Measurements from ENCODE around the gene PLEKHM2. TPM values are rescaled to one million over a fixed set of nuclear protein-coding genes. Genes with fewer than 3 reads are reported as not detected.

PLEKHM2 gene
- total RNA-seq (10 to 100 TPM; 26.5 to 81.8 (median 55.1) TPM), polyA plus RNA-seq (10 to 100 TPM; 22.1 to 45.0 TPM)
- long read RNA-seq, donor 1, partial matches to known transcripts = 82 of 96 reads
- long read RNA-seq, donor 1, other reads (novel, unspliced or antisense) = 13 of 96 reads
- long read RNA-seq, donor 2, full-length matches to known transcripts = 2 of 7 reads
- long read RNA-seq, donor 2, partial matches to known transcripts = 5 of 7 reads
- long read RNA-seq, donor 2, other reads (novel, unspliced or antisense) = 0 of 7 reads
- long read RNA-seq, donor 3, full-length matches to known transcripts = 52 of 169 reads
- long read RNA-seq, donor 3, partial matches to known transcripts = 99 of 169 reads
- long read RNA-seq, donor 3, other reads (novel, unspliced or antisense) = 18 of 169 reads

DNA sequence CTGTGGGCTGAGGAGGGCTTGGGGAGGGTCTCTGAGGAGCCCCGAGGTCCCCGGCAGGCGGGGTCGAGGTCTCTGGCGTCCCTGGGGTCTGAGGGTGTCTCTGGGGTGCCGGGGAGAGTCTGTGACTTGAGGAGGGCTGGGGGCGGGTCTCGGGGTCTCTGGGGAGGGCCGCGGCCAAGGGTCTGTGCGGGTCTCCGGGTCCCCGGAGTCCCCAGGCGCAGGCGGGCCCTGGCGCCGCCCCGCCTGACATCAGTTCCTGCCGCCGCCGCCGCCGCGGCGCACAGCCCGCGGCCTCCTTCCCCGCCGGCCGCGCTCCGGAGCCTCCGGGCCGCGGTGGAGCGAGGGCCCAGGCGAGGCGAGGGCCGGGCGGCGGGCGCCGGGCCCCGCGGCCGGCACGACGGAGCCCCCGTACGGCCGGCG, at the start of gene PLEKHM2:
TSS of gene PLEKHM2 (plus strand) at position 279 of the 420 bp plus-strand sequence. CDS start 239 bp downstream, outside the sequence.
- Histone ChIP-seq H3K27me3 (no peaks in the 10 kb centered on the region), H3K36me3 (no peaks in the 10 kb centered on the region), H3K4me3 (peak within 1 kb of the TSS; percentile 96), H3K27ac (peak within 1 kb of the TSS; percentile 92 to 98), H3K4me1 (ENCODE audit: insufficient read depth) (peaks cover 8% of the 10 kb centered on the region), H3K9me3 (no peaks in the 10 kb centered on the region)
- TF ChIP-seq EP300 (IDR thresholded peaks at IDR 0.05) = no peak
- TF ChIP-seq POLR2A (IDR thresholded peaks at IDR 0.05) = no peak
- no peak for TF ChIP-seq CTCF (IDR thresholded peaks at IDR 0.05)
- DNase-seq = peak in 4 of 5 donors; percentile 45 to 69 (median 59)
- intact Hi-C loops (cut with DNase I) = loop anchor here in 1 of 4 donors (5.0 kb wide), 2 partner anchors 67 to 157 kb away; partner anchors contain the start of genes DDI2 and DNAJC16
- 0 to 2% (median 1%) methylated on average over 30 to 52 of the region's 52 CpGs for WGBS, 3 donors

- Histone ChIP-seq H3K27me3 (no peaks in the 10 kb centered on the region), H3K4me1 (ENCODE audit: insufficient read depth) (no peaks in the 10 kb centered on the region), H3K36me3 (no peaks in the 10 kb centered on the region), H3K27ac (no peak overlapping the region), H3K4me3 (no peak overlapping the region), H3K9me3 (no peaks in the 10 kb centered on the region)
- no peak for TF ChIP-seq POLR2A (IDR thresholded peaks at IDR 0.05)
- no peak for TF ChIP-seq CTCF (IDR thresholded peaks at IDR 0.05)
- TF ChIP-seq EP300 (IDR thresholded peaks at IDR 0.05) = no peak
- 93 to 94% (median 94%) methylated on average over 4 of the region's 4 CpGs for WGBS, 3 donors
- intact Hi-C loops (cut with DNase I) = no loop called here
- no peak for DNase-seq
Observed at GRCh38 chr1:15636436-15636835, 47.7 kb upstream of the PLEKHM2 start.

GRCh38 chr1:15637826-15638225, 46.3 kb upstream of the PLEKHM2 start:
- TF ChIP-seq POLR2A (IDR thresholded peaks at IDR 0.05) = no peak
- no peak for TF ChIP-seq CTCF (IDR thresholded peaks at IDR 0.05)
- TF ChIP-seq EP300 (IDR thresholded peaks at IDR 0.05) = no peak
- 34 to 41% (median 41%) methylated on average over 4 of the region's 4 CpGs for WGBS, 3 donors
- Histone ChIP-seq H3K4me3 (no peak overlapping the region), H3K27ac (no peak overlapping the region), H3K27me3 (no peaks in the 10 kb centered on the region), H3K9me3 (no peaks in the 10 kb centered on the region), H3K4me1 (ENCODE audit: insufficient read depth) (no peaks in the 10 kb centered on the region), H3K36me3 (no peaks in the 10 kb centered on the region)
- intact Hi-C loops (cut with DNase I) = no loop called here
- no peak for DNase-seq

- no peak overlapping the region for H3K4me3 ChIP-seq
- H3K27ac ChIP-seq = no peak overlapping the region
- TF ChIP-seq EP300 (IDR thresholded peaks at IDR 0.05) (no peak), POLR2A (IDR thresholded peaks at IDR 0.05) (no peak), CTCF (IDR thresholded peaks at IDR 0.05) (no peak)
- no peak for DNase-seq
- no peaks in the 10 kb centered on the region for H3K9me3 ChIP-seq
- H3K36me3 ChIP-seq = no peaks in the 10 kb centered on the region
- intact Hi-C loops (cut with DNase I) = no loop called here
- no peaks in the 10 kb centered on the region for H3K4me1 ChIP-seq (ENCODE audit: insufficient read depth)
- H3K27me3 ChIP-seq = no peaks in the 10 kb centered on the region
Observed at GRCh38 chr1:15639262-15639661, 44.9 kb upstream of the PLEKHM2 start.

All from ovary (tissue), 10 donors.